HG02884 (cell line): Measurements from ENCODE around the gene NAT8L.

ENCODE experiments used
- ATAC-seq: cut with Tn5 transposase; IDR thresholded peaks from one replicate; pipeline ENCODE4 v1.9.1; 2021; ENCODE audit warnings: mild to moderate bottlenecking, moderate library complexity; ENCODE audit not compliant: unreplicated experiment

Gene NAT8L

DNA sequence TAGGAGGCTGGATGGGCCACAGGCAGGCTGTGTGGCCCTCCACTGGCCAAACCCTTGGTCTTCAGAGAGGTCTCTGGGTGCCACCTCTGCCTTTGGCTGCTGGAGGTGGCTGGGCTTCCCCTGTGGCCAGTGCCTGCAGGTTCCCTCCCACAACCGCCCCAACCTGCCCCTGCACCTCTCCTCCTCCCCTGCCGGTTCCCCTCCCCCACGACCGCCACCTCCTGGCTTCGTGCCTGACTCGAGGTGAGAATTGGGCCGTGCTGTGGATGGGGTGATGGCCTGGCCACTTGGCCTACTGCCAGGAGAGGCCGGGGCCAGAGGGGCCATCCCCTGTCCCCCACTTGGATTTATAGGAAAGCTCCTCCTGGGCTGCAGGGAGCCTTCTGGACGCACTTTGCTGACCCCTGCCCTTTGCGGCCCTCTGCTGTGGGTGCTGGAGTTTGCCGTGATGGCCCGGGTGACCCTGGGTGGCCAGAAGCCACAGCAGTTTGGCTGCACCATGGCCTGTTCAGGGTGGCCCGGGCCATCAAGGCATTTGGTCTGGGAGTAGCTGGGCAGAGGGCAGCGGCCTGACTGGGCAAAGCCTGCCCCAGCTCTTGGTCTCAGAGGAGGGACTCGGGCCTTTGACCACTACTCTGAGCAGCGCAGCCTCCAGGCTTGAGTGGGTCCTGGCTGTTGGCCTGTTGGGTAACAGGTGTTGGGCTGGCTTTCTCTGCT is 3.8 kb downstream of the NAT8L start:
- no peak for ATAC-seq

DNA sequence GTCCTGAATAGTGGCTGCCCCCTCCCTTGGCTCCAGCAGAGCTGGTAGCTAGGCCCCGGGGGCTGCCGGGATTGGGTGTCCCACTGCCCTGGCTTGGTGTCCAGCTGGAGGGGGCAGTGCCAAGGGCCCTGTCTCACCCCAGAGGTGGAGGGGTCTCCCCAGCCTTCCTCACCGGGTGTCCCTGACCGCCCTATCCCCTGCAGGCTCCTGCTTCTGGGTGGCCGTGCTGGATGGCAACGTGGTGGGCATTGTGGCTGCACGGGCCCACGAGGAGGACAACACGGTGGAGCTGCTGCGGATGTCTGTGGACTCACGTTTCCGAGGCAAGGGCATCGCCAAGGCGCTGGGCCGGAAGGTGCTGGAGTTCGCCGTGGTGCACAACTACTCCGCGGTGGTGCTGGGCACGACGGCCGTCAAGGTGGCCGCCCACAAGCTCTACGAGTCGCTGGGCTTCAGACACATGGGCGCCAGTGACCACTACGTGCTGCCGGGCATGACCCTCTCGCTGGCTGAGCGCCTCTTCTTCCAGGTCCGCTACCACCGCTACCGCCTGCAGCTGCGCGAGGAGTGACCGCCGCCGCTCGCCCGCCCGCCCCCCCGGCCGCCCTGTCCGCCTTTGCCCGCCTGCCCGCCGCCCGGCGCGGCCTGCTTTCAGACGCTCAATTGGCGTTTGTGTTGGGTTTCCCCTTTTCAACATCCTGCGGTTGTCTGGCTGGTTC is 4.6 kb downstream of the NAT8L start:
- no peak for ATAC-seq

DNA sequence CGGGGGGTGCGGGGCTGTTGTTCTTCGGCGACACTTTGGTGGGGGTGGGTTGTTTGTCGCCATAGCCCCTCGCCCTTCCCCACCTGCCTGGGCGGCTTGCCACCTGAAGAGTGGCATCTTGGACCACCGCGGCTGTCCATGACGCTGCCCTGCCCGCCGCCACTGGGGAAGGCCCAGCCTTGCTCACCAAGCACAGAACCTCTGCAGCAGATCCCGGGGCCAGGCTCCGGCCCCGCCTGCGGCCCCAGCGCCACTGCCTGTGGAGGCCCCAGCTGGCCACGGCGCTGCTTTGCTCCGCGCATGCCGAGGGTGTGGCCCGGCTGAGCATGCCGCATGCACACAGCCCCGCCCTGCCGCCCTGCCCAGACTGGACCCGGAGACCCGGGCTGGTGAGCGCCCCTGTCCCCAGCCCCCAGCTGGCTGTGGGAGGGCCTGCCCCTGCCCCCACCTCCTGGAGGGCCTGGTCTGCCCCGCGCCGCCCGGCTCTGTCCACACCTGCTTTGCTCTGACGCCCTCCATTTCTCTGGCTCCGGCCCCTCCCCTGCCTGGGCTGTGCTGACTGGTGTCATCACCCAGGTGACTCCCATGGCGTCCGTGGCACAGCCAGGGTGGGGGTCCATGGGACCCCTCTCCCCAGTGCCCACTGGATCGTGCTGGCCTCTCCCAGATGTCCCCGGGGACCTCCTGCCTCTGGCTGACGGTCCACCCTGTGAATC is 5.3 kb downstream of the NAT8L start:
- no peak for ATAC-seq

DNA sequence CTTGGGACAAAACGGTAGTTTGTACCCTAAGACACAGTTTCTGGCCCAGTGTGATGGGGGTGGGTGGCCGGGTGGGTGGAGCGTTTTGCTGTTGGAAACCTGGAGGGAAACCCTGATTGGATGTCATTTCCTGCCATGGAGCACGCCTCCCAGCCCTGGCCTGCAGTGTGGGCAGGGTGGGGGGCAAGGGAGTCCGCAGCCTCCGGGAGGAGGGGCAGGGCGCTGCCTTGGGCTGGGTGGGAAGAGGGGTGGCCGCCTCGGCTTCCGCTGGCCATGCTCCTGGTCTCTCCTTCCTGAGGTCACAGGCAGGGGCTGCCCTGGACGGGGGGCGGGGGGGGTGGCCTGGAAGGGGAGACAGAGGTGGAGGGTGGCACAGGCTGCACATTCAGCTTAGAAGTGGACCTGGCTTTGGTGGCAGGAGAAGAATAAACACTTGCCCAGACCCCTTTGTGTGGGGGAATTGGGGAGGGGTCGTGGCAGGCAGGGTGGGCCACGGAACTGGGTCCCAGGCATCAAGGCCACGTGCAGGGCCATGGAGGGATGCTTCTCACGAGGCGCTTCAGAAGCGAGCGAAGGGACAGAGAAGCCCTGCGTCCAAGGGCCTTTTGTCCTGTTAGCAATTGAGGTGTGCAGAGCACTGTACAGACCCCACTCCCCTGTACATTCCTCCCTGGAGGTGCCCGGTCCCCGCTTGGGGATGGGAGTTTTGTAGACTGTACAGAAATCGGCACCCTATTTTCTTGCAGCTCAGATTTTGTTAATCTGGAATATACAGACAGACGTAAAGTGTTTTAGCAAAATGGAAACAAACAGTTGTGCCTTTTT is 6.2 kb downstream of the NAT8L start:
- no peak for ATAC-seq

DNA sequence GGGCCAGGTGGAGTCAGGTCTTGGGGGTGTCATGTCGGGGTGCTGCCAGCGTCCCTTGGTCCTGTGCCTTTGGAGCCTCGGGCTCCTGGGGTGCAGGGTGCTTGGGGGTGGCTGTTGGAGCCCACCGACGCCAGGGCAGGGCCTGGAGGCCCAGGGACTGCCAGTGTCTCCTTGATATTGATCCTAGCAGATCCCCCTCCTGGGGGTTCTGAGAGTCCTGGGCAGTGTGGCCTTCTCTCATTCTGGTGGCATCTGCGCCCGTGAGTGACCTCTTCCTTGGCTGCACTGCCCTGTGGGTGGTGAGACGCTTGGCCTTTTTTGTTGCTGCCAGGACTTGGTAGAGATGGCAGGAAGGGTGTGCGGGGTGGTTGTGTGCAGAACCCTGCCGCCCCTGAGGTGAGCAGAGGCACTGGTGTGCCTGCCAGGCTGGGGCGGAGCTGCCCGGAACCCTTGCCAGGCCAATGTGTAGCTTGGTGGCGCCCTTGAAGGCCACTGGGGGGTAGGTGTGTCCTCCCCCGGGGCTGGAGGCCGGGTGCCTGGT is 7.0 kb downstream of the NAT8L start:
- no peak for ATAC-seq

DNA sequence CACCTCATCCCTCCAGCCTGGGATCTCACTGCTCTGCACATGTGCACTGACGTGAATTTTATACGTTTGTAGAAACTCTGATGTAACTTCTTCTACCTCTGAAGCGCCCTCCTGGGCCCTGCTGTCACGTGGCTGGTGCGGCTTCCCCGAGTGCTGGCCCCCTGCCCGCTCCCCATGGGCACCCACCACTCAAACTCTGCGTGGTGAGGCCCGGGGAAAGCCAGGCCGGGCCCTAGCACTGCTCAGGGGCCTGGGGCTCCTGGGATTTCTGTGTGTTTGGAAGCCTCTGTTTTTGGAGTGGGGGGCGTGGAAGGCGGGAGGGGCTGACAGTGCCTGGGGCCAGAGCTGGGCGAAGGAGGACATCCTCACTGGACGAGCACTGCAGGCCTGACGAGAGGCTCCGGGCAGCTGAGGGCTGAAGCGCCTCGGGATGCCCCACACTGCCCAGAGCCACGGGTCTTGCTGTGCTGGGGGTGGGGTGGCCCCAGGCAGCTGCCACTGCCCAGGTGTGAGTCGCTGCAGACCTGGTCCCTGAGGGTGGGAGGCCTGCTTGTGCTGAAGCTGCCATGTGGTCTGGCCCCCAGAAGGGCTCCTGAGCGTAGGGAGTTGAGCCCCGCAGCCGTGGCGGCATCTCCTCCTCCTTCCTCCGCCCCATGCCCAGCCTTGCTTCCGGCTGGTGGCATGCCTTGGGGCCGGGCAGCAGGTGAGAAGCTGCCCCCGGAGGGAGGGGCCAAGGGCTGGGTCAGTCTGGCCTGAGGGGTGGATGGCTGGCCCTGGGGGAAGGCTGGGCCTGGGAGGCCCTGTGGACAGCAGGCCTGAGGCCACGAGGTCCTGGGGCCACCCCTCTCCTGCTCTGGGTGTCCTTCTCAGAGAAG is 7.7 kb downstream of the NAT8L start:
- ATAC-seq, result no peak

DNA sequence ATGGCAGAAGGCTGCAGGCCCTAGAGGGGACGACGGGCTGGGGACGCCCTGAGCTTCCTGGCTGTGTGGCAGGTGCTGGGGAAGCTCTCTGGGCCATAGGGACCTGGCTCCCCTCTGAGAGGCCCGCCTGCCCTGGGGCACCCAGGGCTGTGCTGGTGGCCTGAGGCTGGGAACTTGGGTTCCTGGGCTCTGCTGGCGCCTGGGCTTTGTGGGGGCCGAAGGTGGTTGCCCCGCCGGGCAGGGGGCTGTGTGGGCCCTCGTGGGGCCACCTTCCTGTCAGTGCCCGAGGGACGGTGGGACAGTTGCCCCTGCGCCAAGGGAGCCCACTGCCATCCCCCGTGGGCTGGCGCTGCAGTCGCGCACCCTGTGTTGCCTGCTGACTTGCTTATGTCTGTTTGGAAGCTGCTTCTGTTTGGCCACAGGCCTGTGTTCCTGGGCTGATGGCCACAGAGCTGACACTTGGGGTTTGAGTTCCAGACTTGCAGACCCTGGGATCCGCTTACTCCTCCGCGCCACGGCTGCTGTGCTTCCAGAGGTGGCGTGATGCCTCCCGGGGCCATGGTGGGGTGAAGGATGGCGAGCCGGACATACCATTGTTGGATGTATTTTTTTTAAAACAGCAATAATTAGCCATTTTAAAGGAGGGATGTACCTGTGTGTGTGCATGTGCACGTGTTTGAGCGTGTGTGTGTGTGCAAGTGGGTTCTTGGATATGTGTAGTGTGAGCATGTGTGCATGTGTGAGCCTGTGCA is 8.5 kb downstream of the NAT8L start:
- ATAC-seq, result no peak

DNA sequence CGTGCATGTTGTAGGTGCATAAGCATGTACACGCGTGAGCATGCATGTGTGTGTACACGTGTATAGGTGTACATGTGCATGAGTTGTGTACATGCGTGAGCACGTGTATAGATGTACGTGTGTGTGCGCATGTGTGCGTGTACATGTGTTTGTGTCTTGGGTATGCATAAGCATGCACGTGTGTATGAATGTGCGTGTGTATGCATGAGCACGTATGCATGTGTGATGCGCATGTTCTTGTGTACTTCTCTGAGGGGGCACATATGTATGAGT is 9.0 kb downstream of the NAT8L start:
- no peak for ATAC-seq

DNA sequence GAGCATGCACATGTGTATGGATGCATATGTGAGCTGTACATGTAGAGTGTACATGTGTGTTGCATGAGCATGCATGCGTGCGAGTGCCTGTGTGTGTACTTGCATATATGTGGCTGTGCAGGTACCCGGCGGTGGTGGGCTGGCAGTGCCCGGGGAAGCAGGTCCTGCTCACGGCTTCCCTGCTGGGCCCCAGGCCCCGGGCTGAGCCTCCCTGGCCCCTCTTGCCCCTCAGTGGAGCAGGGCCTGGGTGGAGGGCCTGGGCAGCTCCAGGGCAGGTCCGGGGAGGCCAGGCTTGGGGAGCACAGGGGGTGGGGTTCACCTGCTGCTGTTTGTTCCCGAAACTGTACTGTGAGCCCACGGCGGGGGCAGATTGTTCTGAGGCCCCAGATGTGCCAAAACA is 9.4 kb downstream of the NAT8L start:
- no peak for ATAC-seq

DNA sequence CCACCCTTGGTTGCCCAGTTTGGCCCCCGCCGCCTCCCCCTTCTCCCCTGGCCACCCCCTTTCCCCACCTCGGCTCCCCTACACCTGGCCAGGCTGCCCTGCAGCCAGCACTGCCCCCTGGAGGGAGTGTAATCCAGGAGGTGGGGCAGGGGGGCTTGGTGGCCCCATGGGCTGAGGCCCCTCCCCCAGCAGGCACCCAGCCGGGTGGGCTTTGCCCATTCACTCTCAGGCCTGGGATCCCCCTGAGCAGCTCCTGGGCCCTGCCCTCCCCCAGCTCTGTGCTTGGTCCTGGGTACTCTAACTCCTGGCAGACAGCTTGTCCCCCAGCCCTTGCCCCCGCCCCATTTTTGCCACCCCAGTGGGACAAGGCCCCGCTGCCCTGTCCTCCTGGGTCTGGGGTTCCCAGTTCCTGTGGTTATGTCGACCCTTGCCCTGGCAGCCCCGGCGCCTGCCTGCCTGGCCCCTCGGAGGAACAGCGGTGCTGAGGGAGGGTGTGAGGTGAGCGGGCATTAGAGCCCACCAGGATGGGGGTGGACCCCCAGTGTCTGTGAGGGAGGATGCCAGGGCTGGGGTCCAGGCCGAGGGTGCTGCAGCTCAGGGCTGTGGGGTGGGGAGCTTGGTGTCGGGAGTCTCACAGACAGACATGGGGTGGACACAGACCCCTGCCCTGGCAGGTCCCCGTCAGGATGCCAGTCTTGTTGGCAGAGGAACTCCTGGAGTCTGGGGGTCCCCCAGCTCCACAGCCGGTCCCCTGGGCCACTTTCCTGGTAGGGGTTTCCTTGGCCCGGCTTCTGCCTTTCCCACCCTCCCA is 10.2 kb downstream of the NAT8L start:
- no peak for ATAC-seq

DNA sequence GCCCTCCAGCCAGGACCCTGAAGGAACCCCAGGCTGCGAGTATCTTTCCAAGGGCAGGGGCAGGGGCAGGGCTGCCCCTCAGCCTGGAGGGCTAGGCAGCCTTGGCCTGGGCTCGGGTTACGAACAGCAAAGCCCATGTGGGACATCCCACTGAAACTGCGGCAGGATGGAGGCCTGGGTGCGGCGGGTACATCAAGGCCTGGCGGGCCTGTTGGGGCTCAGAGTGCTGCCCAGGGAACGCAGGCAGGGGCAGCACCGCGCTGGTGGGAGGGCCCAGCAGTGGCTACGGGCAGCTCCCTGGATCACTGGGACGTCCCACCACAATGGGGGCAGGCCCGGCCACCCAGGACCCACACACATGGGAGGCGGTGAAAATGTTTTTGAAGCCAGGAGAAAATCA is 10.9 kb downstream of the NAT8L start:
- no peak for ATAC-seq

DNA sequence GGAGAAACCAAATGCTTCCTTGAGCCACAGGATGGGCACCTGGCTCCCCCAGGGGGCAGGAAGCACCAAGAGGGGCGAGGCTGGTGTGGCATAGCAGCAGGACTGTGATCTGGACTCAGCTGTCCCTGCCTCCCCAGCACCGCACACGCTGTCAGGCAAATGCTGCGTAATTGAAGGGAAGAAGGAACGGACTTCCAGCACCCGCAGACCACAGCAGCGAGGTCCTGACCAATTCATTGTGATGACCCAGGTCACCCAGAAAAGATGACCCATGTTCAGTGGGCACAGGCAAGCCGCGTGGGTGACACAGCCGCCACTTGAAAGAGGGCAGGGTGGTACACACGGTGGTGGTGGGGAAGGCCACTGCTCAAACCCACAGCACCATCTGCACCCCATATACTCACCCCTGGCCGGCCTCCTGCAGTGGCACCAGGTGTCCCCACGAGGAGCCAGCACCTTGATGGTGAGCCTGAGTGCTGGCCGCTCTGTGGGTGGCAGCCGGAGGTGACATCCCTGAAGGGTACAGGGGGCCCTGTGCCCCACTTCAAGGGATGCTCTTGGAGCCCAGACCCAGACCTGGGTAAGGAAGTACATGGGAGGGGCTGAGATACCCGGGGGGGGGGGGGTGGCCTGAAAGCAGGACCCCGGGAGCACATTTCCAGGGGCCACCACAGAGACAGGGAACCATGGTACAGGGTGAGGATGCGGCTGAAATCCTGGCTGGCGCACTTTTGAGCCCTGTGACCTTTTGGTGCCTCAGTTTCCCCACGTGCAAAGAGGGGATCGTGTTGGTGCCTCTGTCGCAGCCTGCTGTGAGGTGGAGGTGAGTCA is 11.5 kb downstream of the NAT8L start:
- no peak for ATAC-seq

DNA sequence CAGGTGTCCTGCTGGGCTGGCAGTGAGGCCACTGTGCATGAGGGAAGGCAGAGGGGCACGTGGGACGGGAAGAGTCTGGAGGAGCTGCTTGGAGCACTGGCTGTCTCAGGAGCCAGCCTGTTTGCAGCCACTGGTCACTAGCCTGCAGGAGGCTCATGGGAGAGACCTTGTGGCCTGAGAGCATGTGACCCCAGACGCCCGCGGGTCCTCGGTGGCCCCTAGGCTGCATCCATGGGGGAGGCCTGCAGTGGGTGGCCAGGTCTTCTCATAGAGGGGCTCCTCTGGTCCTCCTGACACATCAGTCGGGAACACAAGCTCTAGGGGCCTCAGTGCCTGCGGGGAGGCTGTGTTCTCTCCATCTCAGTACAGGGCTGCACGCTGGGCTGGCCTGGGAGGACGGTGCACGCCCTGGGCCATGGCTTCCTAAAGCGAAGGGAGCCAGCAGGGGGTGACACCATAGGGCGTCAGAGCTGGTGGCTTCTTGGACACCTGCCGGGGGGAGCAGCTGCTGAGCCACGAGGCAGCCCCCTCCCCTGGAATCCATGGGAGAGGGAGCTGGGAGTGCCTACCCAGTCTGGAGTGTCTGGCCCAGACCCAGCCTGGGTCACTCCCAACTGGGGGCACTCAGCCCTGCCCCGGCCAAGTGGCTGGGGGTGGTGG is 12.3 kb downstream of the NAT8L start:
- no peak for ATAC-seq

DNA sequence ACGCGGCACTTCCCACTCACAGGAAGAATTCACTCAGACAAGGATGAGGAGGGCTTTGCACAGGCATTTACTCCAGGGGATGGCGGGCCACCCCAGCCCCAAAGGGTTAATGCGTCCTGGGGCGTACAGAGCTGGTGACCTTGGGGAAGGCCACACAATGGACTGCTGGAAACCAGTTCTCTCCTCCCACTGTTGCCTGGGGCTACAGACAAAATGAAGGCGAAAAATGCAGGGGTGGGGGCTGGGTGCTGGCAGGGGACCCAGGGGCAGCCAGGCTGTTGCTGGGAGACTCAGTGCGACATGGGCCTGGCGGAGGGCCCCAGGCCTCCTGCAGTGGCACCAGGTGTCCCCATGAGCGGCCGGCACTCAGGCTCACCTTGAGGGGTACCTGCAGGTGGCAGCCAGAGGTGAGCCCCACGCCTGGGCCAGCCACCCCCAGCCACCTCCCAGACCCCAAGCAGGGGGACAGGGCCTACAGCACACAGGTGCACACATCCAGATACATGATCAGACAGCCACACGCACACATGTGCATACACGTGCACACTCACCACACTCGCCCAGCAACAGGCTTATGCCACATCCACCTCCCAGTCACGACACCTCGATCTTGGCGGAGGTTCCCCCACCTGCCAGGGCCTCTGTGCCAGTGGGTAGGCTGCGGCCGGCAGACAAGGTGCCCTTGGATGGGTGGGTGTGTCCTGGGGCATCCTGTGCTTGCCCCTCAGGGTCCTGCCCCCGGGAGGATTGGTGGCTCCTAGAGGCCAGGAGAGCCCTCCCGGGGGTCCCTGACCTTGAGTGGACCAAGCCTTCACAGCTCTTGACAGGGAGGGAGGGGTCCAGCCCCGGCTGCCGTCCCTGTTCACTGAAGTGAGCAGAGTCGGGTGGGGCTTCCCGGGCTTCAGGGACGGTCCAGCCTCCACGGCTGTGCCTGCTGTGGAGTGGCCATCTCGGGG is 13.1 kb downstream of the NAT8L start:
- ATAC-seq, result no peak

DNA sequence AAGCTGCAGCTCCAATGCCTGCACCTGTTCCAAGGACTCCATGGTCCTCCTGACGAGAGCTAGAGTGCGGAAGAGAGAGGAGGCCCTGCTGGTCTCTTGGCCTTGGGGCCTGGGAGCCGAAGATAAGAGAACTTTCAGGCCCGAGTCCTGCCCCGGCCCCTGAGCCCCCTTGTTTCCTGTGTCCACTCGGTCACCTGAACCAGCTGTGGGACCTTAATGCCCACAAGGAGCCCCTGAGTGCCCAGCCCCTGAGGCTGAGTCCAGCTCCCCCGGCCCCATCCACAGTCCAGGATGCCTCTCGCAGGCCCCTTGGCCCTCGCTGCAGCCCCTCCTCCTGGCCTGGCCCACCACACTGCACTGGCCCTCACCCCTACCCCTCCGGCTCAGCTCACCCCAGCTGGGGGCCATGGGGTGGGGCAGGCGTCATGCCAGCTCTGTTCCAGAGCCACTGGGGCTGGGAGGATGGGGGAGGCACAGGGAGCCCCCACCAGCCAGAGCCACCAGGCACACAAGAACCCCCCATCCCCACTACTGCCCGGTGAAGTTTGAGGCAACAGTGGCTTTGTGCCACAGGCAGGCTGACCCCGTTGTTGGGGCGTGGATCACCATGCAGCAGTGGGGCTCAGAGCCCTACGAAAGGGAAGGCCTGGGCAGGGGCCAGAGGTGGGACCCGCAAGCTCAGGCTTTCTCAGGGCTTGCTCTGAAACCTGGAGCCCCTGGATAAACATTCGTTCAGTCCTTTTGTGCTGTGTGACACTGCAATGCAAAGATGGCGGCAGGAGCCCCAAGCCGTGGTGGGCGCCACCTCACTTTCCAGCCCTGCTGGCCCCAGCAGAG is 14.1 kb downstream of the NAT8L start:
- ATAC-seq, result no peak
